HEK293T (cell line): ENCODE measurements around the gene HSD11B1.

Source experiments
- CTCF ChIA-PET: fragments of 350-600 bp; formaldehyde crosslinking; extraction: SDS; loops from one replicate; lab custom pipeline; 2021; ENCODE audit warnings: antibody characterized with exemption, inconsistent platforms; lab: Yijun Ruan, JAX
- POLR2A ChIA-PET: fragments of 350-600 bp; formaldehyde crosslinking; extraction: SDS; loops from one replicate; lab custom pipeline; 2020; ENCODE audit warnings: antibody characterized with exemption, inconsistent platforms; lab: Yijun Ruan, JAX
- DNase-seq: peaks from one replicate; pipeline ENCODE4 v3.0.0; 2012; ENCODE audit warnings: mixed read lengths; ENCODE audit errors: extremely low spot score
- ARNT ChIP-seq: fragments of 450-650 bp; IDR thresholded peaks from 2 replicates; pipeline ENCODE4 v1.6.1; 2017; ENCODE audit warnings: mild to moderate bottlenecking
- BHLHE40 ChIP-seq: fragments of 450-650 bp; IDR thresholded peaks from 2 replicates; pipeline ENCODE4 v1.6.1; 2016; ENCODE audit warnings: mild to moderate bottlenecking, moderate library complexity, borderline replicate concordance
- CTBP1 ChIP-seq: fragments of 450-650 bp; IDR thresholded peaks from 2 replicates; pipeline ENCODE4 v1.6.1; 2016; ENCODE audit warnings: borderline replicate concordance
- ELF4 ChIP-seq: fragments of 450-650 bp; IDR thresholded peaks from 2 replicates; pipeline ENCODE4 v1.6.1; 2017; ENCODE audit warnings: antibody characterized with exemption
- FOXA1 ChIP-seq: fragments of 450-650 bp; IDR thresholded peaks from 2 replicates; pipeline ENCODE4 v1.6.1; 2016; ENCODE audit warnings: mild to moderate bottlenecking
- FOXK2 ChIP-seq: fragments of 450-650 bp; IDR thresholded peaks from 2 replicates; pipeline ENCODE4 v1.6.1; 2016; ENCODE audit warnings: mild to moderate bottlenecking
- FOXM1 ChIP-seq: fragments of 450-650 bp; IDR thresholded peaks from 2 replicates; pipeline ENCODE4 v1.6.1; 2017; ENCODE audit warnings: mild to moderate bottlenecking, borderline replicate concordance
- HDGF ChIP-seq: fragments of 450-650 bp; IDR thresholded peaks from 2 replicates; pipeline ENCODE4 v1.6.1; 2017; ENCODE audit warnings: antibody characterized with exemption, borderline replicate concordance
- L3MBTL2 ChIP-seq: fragments of 450-650 bp; conservative IDR thresholded peaks from 2 replicates; pipeline ENCODE4 v1.6.1; 2016; ENCODE audit warnings: mild to moderate bottlenecking
- LEF1 ChIP-seq: fragments of 450-650 bp; IDR thresholded peaks from 2 replicates; pipeline ENCODE4 v1.6.1; 2017; ENCODE audit warnings: mild to moderate bottlenecking, borderline replicate concordance
- NFRKB ChIP-seq: fragments of 450-650 bp; IDR thresholded peaks from 2 replicates; pipeline ENCODE4 v1.6.1; 2016; ENCODE audit warnings: mild to moderate bottlenecking, moderate library complexity
- SP1 ChIP-seq: fragments of 450-650 bp; IDR thresholded peaks from 2 replicates; pipeline ENCODE4 v1.6.1; 2017
- SUZ12 ChIP-seq: fragments of 450-650 bp; IDR thresholded peaks from 2 replicates; pipeline ENCODE4 v1.6.1; 2016; ENCODE audit warnings: mild to moderate bottlenecking
- TARDBP ChIP-seq: fragments of 450-650 bp; IDR thresholded peaks from 2 replicates; pipeline ENCODE4 v1.6.1; 2016
- ZNF384 ChIP-seq: fragments of 450-650 bp; IDR thresholded peaks from 2 replicates; pipeline ENCODE4 v1.6.1; 2016
- TF ChIP-seq, protein P1 (sequence below): fragments of 450-650 bp; IDR thresholded peaks from 2 replicates; pipeline ENCODE4 v1.6.1; 2016

HSD11B1 gene

DNA sequence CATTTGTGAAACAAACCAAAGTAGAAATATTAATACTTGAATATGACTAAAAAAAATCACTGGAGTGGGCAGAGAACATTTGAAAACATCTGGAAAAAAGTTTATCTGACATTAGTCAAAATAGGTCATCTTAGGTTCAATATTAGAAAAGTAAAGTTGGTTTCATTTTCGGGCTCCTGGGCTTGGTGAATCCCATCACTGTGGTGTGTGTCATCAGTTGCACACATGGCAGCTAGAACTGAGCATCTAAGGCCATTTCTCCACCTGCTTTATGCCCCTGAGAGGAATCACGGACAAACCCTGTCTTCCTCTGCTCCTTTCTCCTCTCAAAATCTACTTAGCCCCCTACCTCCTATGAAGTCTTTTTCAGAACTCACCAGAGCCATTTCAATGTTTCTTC, 5.4 kb downstream of the HSD11B1 start:
- TF ChIP-seq FOXM1 (no peak), CTBP1 (no peak), ZNF384 (no peak), TARDBP (no peak), NFRKB (no peak), FOXA1 (no peak), ARNT (no peak), SUZ12 (no peak), FOXK2 (no peak), BHLHE40 (no peak), L3MBTL2 (no peak)
- TF ChIP-seq, protein P1, sequence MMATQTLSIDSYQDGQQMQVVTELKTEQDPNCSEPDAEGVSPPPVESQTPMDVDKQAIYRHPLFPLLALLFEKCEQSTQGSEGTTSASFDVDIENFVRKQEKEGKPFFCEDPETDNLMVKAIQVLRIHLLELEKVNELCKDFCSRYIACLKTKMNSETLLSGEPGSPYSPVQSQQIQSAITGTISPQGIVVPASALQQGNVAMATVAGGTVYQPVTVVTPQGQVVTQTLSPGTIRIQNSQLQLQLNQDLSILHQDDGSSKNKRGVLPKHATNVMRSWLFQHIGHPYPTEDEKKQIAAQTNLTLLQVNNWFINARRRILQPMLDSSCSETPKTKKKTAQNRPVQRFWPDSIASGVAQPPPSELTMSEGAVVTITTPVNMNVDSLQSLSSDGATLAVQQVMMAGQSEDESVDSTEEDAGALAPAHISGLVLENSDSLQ, result no peak
- CTCF ChIA-PET, result no interaction called here
- POLR2A ChIA-PET, result no interaction called here
- no peak for DNase-seq

DNA sequence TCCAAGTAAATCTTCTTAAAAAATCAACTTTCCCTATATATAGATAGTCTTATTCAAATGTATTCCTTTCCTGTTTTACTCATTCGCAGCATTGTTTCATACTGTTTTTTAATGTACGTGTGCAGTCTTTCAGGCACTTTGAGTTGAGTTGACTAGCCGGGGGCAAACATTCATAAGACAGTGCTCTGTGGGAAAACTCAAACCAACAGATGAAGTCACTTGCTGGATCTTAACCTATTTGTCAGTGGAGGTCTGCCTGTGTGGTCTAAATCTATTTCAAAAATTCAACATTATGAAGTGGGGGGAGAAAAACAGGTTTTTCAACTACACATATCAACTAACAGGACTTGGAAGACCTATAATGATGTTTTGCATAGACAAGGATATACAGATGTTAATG, 6.2 kb downstream of the HSD11B1 start:
- ChIA-PET CTCF (no interaction called here), POLR2A (no interaction called here)
- DNase-seq, result no peak
- TF ChIP-seq, protein P1, result no peak
- no peak for TF ChIP-seq ZNF384
- no peak for TF ChIP-seq SP1
- TF ChIP-seq TARDBP, result no peak
- TF ChIP-seq SUZ12, result no peak
- TF ChIP-seq CTBP1, result no peak
- TF ChIP-seq L3MBTL2, result no peak
- TF ChIP-seq NFRKB, result no peak
- no peak for TF ChIP-seq FOXA1
- TF ChIP-seq ARNT, result no peak
- no peak for TF ChIP-seq FOXK2
- TF ChIP-seq LEF1, result no peak
- no peak for TF ChIP-seq HDGF
- TF ChIP-seq BHLHE40, result no peak
- TF ChIP-seq FOXM1, result no peak
- TF ChIP-seq ELF4, result no peak

DNA sequence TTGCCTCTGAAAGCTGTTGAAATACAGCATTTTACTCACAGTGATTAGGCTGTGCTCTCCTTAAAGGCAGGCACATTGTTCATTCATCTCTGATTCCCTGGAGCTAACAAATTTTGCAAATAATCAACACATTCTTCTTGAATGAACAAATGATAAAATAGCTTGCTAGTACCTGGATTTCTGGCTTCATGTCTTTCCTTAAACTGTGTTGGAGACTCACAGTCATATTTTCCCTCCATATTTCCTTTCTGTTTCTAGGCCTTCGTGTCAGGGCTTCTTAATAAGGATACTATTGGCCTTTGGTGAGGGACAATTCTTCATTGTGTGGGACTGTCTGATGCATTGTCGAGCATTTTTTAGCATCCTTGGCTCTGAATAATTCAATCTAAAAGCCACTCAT, 9.7 kb downstream of the HSD11B1 start:
- ChIA-PET POLR2A (no interaction called here), CTCF (no interaction called here)
- TF ChIP-seq TARDBP, result no peak
- DNase-seq, result no peak

DNA sequence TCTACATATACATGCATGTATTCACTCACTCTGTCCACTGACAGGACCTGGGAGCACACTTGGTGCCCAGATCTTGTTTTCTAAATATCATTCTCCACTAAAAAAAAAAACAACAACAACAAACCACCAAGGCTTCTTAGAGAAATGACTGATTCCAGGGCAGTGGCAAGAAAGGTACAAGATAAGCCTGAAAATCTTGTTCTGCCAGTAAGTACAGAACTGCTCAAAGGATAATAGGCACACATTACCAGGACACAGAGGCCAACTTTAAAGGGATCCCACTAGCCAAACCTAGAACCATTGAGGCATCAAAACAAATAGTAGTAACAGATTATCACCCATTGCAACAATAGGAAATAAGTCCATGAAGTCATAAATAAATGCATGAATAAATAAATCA, 10.7 kb downstream of the HSD11B1 start:
- CTCF ChIA-PET, result no interaction called here
- no peak for TF ChIP-seq LEF1
- TF ChIP-seq FOXM1, result no peak
- TF ChIP-seq TARDBP, result no peak
- TF ChIP-seq ARNT, result no peak
- no peak for TF ChIP-seq SP1
- TF ChIP-seq ELF4, result no peak

DNA sequence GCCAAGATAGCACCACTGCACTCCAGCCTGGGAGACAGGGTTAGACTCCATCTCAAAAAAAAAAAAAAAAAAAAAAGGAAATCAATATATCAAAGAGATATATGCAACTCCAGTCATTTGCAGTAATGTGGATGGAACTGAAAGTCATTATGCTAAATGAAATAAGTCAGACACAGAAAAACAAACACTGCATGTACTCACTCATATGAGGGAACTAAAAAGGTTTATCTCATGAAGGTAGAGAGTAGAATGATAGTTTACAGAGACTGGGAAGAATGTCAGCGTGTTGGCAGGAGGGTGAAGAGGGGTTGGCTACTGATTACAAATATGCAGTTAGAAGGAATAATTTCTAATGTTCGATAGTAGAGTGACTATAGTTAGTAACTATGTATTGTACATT, 13.2 kb downstream of the HSD11B1 start:
- no peak for DNase-seq
- ChIA-PET POLR2A (no interaction called here), CTCF (no interaction called here)
- TF ChIP-seq HDGF (no peak), LEF1 (no peak)
- TF ChIP-seq, protein P1, result no peak

More for the DNA sequence above, 10.7 kb downstream of the HSD11B1 start:
- DNase-seq, result no peak
- POLR2A ChIA-PET, result no interaction called here

DNA sequence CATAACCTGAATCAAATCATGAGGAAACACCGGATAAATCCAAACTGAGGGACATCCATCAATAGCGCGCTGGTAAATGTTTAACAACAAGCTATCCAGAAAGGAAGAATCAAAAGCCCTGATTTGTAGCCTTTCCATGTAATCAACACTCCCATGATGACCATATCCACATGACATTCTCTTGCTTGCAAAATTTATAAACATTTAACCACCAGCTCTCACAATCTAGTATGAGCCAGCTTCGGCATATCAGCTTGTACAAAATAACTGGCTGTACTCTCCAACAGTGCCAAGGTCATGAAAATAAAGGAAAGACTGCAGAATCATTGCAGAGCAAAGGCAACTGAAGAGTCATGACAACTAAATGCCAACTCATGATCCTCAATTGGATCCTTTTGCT, 15.7 kb downstream of the HSD11B1 start:
- ChIA-PET CTCF (no interaction called here), POLR2A (no interaction called here)
- no peak for DNase-seq
- TF ChIP-seq L3MBTL2 (no peak), ARNT (no peak), TARDBP (no peak), FOXM1 (no peak), CTBP1 (no peak), SUZ12 (no peak), ELF4 (no peak), FOXK2 (no peak), HDGF (no peak), FOXA1 (no peak), NFRKB (no peak), ZNF384 (no peak), SP1 (no peak), BHLHE40 (no peak), LEF1 (no peak)
- TF ChIP-seq, protein P1, result no peak

DNA sequence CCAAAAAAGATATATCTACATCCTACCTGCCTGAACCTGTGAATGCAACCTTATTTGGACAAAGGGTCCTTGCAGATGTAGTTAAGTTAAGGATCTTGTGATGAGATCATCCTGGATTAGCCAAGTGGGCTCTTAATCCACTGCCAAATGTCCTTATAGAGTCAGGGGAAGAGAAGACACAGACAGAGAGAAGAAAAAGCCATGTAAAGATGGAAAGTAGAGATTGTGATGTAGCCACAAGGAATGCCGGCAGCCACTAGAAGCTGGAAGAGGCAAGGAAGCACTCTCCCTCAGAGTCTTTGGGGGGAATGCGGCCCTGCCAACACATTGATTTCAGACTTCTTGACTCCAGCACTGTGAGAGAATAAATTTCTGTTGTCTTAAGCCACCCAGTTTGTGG, 16.2 kb downstream of the HSD11B1 start:
- DNase-seq, result no peak
- ChIA-PET POLR2A (no interaction called here), CTCF (interaction anchor here (0.7 kb wide), 1 partner anchor 151 kb away, joined by 6 read pairs; no protein-coding TSS in a partner anchor)
- no peak for TF ChIP-seq CTBP1
- TF ChIP-seq L3MBTL2, result no peak
- no peak for TF ChIP-seq FOXK2
- no peak for TF ChIP-seq NFRKB
- TF ChIP-seq FOXA1, result no peak
- no peak for TF ChIP-seq TARDBP
- TF ChIP-seq ZNF384, result no peak
- TF ChIP-seq HDGF, result no peak
- TF ChIP-seq BHLHE40, result no peak
- TF ChIP-seq ELF4, result no peak
- no peak for TF ChIP-seq ARNT
- TF ChIP-seq SP1, result no peak
- TF ChIP-seq, protein P1, result no peak
- no peak for TF ChIP-seq SUZ12
- TF ChIP-seq FOXM1, result no peak
- no peak for TF ChIP-seq LEF1
